CD4-positive, alpha-beta T cell treated with Interferon gamma for 1 hour (primary cell): ENCODE data around the gene ZC3H4.

ENCODE experiments used
- DNase-seq: peaks from one replicate; pipeline ENCODE4 v3.0.0-alpha.2; 2020

ZC3H4 gene

GRCh38 chr19:47018923-47019322, 94.7 kb downstream of the ZC3H4 start:
- no peak for DNase-seq
